PC-3 (cell line): Measurements from ENCODE around the gene SEMA4C. TPM values are rescaled to one million over a fixed set of nuclear protein-coding genes. Genes with fewer than 3 reads are reported as not detected.

Experiments
- ATAC-seq: fragments of 200-7000 bp; cut with Tn5 transposase; 2 replicates; pipeline ENCODE4 v1.9.1; 2020; ENCODE audit warnings: mild to moderate bottlenecking, moderate library complexity
- BruUV-seq: library from RNA; stranded (reverse); fragments of 400-500 nt; replicated peaks from 2 replicates; lab custom pipeline; 2021; lab: Mats Ljungman, UMichigan
- CTCF ChIA-PET: fragments of 300-600 bp; sonication (Branson Sonifier 250); formaldehyde crosslinking; loops from one replicate; lab custom pipeline; 2022; ENCODE audit warnings: antibody characterized with exemption; lab: Charles Lee
- POLR2A ChIA-PET: fragments of 300-600 bp; sonication (Branson Sonifier 250); formaldehyde crosslinking; loops from one replicate; lab custom pipeline; 2022; ENCODE audit warnings: antibody characterized with exemption; ENCODE audit not compliant: unreplicated experiment; lab: Charles Lee
- DNase-seq: peaks from one replicate; pipeline ENCODE4 v3.0.0-alpha.2; 2015
- H2AFZ ChIP-seq: fragments of 300-600 bp; sonication (generic); 2 replicates; pipeline ENCODE4 v1.6.0; 2016; ENCODE audit warnings: antibody characterized with exemption, low read length
- H3F3A ChIP-seq: fragments of 300-600 bp; sonication (generic); one replicate; pipeline ENCODE4 v1.6.0; 2017; ENCODE audit warnings: antibody characterized with exemption, low read length, control low read depth, mild to moderate bottlenecking; ENCODE audit not compliant: unreplicated experiment
- H3K27ac ChIP-seq: fragments of 300-600 bp; sonication (generic); 2 replicates; pipeline ENCODE4 v1.5.1; 2016; ENCODE audit warnings: mild to moderate bottlenecking, low read length
- H3K27me3 ChIP-seq: fragments of 300-600 bp; sonication (generic); 2 replicates; pipeline ENCODE4 v1.6.1; 2016; ENCODE audit warnings: low read length, mixed read lengths
- H3K36me3 ChIP-seq: fragments of 300-600 bp; sonication (generic); 2 replicates; pipeline ENCODE4 v1.6.1; 2016; ENCODE audit warnings: low read depth, mixed run types, low read length, mixed read lengths
- H3K4me1 ChIP-seq: fragments of 300-600 bp; sonication (generic); 2 replicates; pipeline ENCODE4 v1.5.1; 2016; ENCODE audit warnings: low read length; ENCODE audit not compliant: insufficient read depth
- H3K4me2 ChIP-seq: fragments of 300-600 bp; sonication (generic); 2 replicates; pipeline ENCODE4 v1.6.0; 2016; ENCODE audit warnings: low read length
- H3K4me3 ChIP-seq: fragments of 300-600 bp; sonication (generic); 2 replicates; pipeline ENCODE4 v1.5.1; 2016; ENCODE audit warnings: mild to moderate bottlenecking, low read length, mixed read lengths
- H3K79me2 ChIP-seq: fragments of 300-600 bp; sonication (generic); 2 replicates; pipeline ENCODE4 v1.6.1; 2017; ENCODE audit warnings: low read length, mixed read lengths
- H3K9ac ChIP-seq: fragments of 300-600 bp; sonication (generic); 2 replicates; pipeline ENCODE4 v1.6.0; 2016; ENCODE audit warnings: mild to moderate bottlenecking, low read length
- H3K9me2 ChIP-seq: fragments of 300-600 bp; sonication (generic); replicated peaks from 2 replicates; pipeline ENCODE4 v1.6.1; 2016; ENCODE audit warnings: mixed run types, low read length, mixed read lengths
- H3K9me3 ChIP-seq: fragments of 300-600 bp; sonication (generic); 2 replicates; pipeline ENCODE4 v1.6.1; 2016; ENCODE audit warnings: low read length, mixed read lengths
- H4K20me1 ChIP-seq: fragments of 300-600 bp; sonication (generic); 2 replicates; pipeline ENCODE4 v1.6.1; 2016; ENCODE audit warnings: low read length, mixed read lengths
- CTCF ChIP-seq: fragments of 300-600 bp; sonication (generic); conservative IDR thresholded peaks from 2 replicates; pipeline ENCODE4 v1.5.1; 2017; ENCODE audit warnings: antibody characterized with exemption, low read depth, mild to moderate bottlenecking, low read length
- EZH2 ChIP-seq: fragments of 300-600 bp; sonication (generic); IDR thresholded peaks from one replicate; pipeline ENCODE4 v1.6.1; 2017; ENCODE audit warnings: antibody characterized with exemption, mild to moderate bottlenecking, low read length; ENCODE audit not compliant: unreplicated experiment
- EZH2phosphoT487 ChIP-seq: fragments of 300-600 bp; sonication (generic); IDR thresholded peaks from 2 replicates; pipeline ENCODE4 v1.6.1; 2018; ENCODE audit warnings: mild to moderate bottlenecking, antibody characterized with exemption, low read length, borderline replicate concordance
- intact Hi-C: fragments of 100-400 bp; cut with micrococcal nuclease; formaldehyde crosslinking; loops from 2 replicates; pipeline ENCODE4 v1.9.0; 2023
- total RNA-seq: library from RNA; depleted of rRNA; stranded (reverse); fragments of >200 nt; gene quantifications from 2 replicates; pipeline ENCODE4 v1.2.3, GENCODE V29; 2014

Gene SEMA4C
- total RNA-seq, 1 experiment from 2014 or later = 20.6 TPM

DNA sequence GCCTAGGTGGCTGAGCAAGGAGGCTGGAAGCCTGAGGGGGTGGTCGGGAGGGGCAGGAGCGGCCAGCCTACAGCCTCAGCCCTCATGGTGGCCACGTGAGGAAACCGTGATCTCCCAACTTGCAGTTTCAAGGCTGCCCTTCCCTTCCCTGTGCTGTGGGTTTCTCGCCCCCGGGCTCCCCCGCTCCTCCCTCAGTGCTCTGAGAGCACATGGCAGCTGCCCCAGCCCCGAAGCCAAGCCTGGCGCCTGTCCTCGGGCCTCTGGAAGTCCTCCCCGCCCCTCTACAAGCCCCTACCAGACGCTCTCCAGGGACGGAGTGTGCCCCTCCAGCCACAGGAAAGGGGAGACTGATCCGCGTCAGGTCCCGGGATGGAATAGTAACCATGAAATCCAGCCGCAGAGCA lies 25.5 kb downstream of the SEMA4C start:
- DNase-seq = no peak
- H3K4me2 ChIP-seq = no peak overlapping the region
- no peaks in the 10 kb centered on the region for H3K27me3 ChIP-seq
- intact Hi-C loops = no loop called here
- no peak overlapping the region for H2AFZ ChIP-seq
- POLR2A ChIA-PET = no interaction called here
- H3K79me2 ChIP-seq = no peaks in the 10 kb centered on the region
- peaks cover 3% of the 10 kb centered on the region; the same call in 1 of the 2 replicates for H3K36me3 ChIP-seq
- no peak for ATAC-seq
- CTCF ChIA-PET = no interaction called here
- no peaks in the 10 kb centered on the region for H3K4me1 ChIP-seq
- no peak overlapping the region for H3K4me3 ChIP-seq
- BruUV-seq = no TSS peak
- no peaks in the 10 kb centered on the region for H3F3A ChIP-seq
- H3K9ac ChIP-seq = no peak overlapping the region
- no peaks in the 10 kb centered on the region for H4K20me1 ChIP-seq
- no peaks in the 10 kb centered on the region for H3K9me2 ChIP-seq
- H3K27ac ChIP-seq = no peak overlapping the region
- TF ChIP-seq CTCF (no peak), EZH2 (no peak)
- H3K9me3 ChIP-seq = no peaks in the 10 kb centered on the region

- POLR2A ChIA-PET = no interaction called here
- ATAC-seq = no peak
Measured at GRCh38 chr2:96843538-96844268, 26.2 kb downstream of the SEMA4C start, which contains the start of gene ANKRD23. TSS of gene ANKRD23 (minus strand) at chr2:96844021. CDS start at chr2:96843992, 29 bp downstream.

More at GRCh38 chr2:96843538-96844268, 26.2 kb downstream of the SEMA4C start, which contains the start of gene ANKRD23:
- H3K36me3 ChIP-seq = peaks cover 3% of the 10 kb centered on the region; the same call in 1 of the 2 replicates
- H3K4me3 ChIP-seq = no peak within 1 kb of the TSS
- no peak within 1 kb of the TSS for H3K9ac ChIP-seq
- intact Hi-C loops = no loop called here
- H3F3A ChIP-seq = no peaks in the 10 kb centered on the region
- H3K4me1 ChIP-seq = no peaks in the 10 kb centered on the region
- no peaks in the 10 kb centered on the region for H3K79me2 ChIP-seq
- TF ChIP-seq EZH2phosphoT487 (no peak), EZH2 (no peak), CTCF (no peak)
- no peak within 1 kb of the TSS for H3K27ac ChIP-seq
- H3K9me2 ChIP-seq = no peaks in the 10 kb centered on the region
- no peak within 1 kb of the TSS for H2AFZ ChIP-seq
- no peaks in the 10 kb centered on the region for H3K9me3 ChIP-seq
- no TSS peak for BruUV-seq
- CTCF ChIA-PET = no interaction called here
- H3K27me3 ChIP-seq = no peaks in the 10 kb centered on the region
- no peaks in the 10 kb centered on the region for H4K20me1 ChIP-seq
- H3K4me2 ChIP-seq = no peak within 1 kb of the TSS
- no peak for DNase-seq
